Left lung (tissue), 10 donors: ENCODE measurements around the gene ABCD1. TPM values are rescaled to one million over a fixed set of nuclear protein-coding genes. Genes with fewer than 3 reads are reported as not detected.
"Not testable (repeated sequence)": the region's sequence is repeated elsewhere in the genome, so short reads cannot be mapped to it uniquely, and the experiment has no call there.

Source experiments
- ATAC-seq: fragments of 200-7000 bp; cut with Tn5 transposase; one replicate; pipeline ENCODE4 v1.9.1; 2020; ENCODE audit warnings: moderate library complexity
- DNase-seq, 4 donors: peaks; one replicate each; pipeline ENCODE4 v3.0.0-alpha.2; 2013 to 2020
- H3K27ac ChIP-seq, 2 donors: fragments of 200-600 bp; sonication (generic) in 1 of 2; one replicate each; pipeline versions ENCODE4 v1.5.0 to v1.8.0; 2020 to 2021
- H3K27me3 ChIP-seq, 2 donors: fragments of 200-600 bp; sonication (generic) in 1 of 2; one replicate each; pipeline versions ENCODE4 v1.5.0 to v1.8.0; 2020 to 2021
- H3K36me3 ChIP-seq, 2 donors: fragments of 200-600 bp; sonication (generic) in 1 of 2; one replicate each; pipeline versions ENCODE4 v1.5.0 to v1.8.0; 2020 to 2021
- H3K4me1 ChIP-seq, 2 donors: fragments of 200-600 bp; one replicate each; pipeline ENCODE4 v1.8.0; 2021
- H3K4me3 ChIP-seq, 2 donors: fragments of 200-600 bp; sonication (generic) in 1 of 2; one replicate each; pipeline versions ENCODE4 v1.5.0 to v1.8.0; 2020 to 2021; ENCODE audit warnings: mild to moderate bottlenecking in 1 of 2
- H3K9me3 ChIP-seq, 2 donors: fragments of 200-600 bp; sonication (generic) in 1 of 2; one replicate each; pipeline versions ENCODE4 v1.5.0 to v1.8.0; 2020 to 2021
- intact Hi-C, 2 donors: fragments of 100-400 bp; cut with DNase I; formaldehyde crosslinking; loops; one replicate each; pipeline versions ENCODE4 v1.11.2 to v1.14.2; 2022
- polyA plus RNA-seq, 6 donors: library from polyadenylated mRNA; unstranded; fragments of 120-200 nt; gene quantifications; one replicate each; pipeline ENCODE4 v1.2.1, GENCODE V29; 2013; ENCODE audit not compliant: insufficient read length in 6 of 6
- total RNA-seq, 2 donors: library from RNA; stranded (reverse); fragmentation: NEBNext Ultra II Directional; extraction: Animal tissue kit (Norgen Biotek cat#: 25700); gene quantifications; one replicate each; pipeline ENCODE4 v1.2.1, GENCODE V29; 2021
- TF ChIP-seq, protein P1 (sequence below), 2 donors: fragments of 200-600 bp; sonication (generic) in 1 of 2; IDR thresholded peaks; one replicate each; pipeline versions ENCODE4 v1.5.0 to v1.8.0; 2021; ENCODE audit warnings: antibody characterized with exemption in 2 of 2
- donor health status: DM: no; HTN: yes; CAD: no.
- donor health status: DM: no; HTN: no; CAD: no.

ABCD1 gene
- total and polyA plus RNA-seq, 8 donors = 6.5 to 18.5 (median 10.0) TPM

DNA sequence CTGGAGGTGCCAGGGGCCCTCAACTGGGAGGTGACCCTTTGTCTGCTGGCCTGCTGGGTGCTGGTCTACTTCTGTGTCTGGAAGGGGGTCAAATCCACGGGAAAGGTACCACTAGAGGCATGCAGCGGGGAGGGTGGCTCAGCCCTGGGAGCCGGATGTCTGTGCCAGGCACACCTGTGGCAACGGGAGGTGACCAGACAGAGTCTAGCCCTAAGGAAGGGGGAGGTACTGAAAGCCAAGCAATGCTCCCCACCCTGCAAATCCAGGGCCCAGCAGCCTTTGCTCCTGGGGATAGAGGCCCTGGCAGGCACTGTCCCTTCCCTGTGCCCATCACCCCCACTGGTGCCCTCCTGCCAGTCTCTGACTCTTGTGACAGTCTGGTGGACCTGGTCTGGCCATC is 32.7 kb upstream of the ABCD1 start:
- H3K36me3 ChIP-seq = peaks cover 0 to 11% of the 10 kb centered on the region in 2 donors
- intact Hi-C loops = no loop called here
- no peaks in the 10 kb centered on the region for H3K4me1 ChIP-seq
- peaks cover 0 to 27% of the 10 kb centered on the region in 2 donors for H3K27me3 ChIP-seq
- TF ChIP-seq, protein P1, sequence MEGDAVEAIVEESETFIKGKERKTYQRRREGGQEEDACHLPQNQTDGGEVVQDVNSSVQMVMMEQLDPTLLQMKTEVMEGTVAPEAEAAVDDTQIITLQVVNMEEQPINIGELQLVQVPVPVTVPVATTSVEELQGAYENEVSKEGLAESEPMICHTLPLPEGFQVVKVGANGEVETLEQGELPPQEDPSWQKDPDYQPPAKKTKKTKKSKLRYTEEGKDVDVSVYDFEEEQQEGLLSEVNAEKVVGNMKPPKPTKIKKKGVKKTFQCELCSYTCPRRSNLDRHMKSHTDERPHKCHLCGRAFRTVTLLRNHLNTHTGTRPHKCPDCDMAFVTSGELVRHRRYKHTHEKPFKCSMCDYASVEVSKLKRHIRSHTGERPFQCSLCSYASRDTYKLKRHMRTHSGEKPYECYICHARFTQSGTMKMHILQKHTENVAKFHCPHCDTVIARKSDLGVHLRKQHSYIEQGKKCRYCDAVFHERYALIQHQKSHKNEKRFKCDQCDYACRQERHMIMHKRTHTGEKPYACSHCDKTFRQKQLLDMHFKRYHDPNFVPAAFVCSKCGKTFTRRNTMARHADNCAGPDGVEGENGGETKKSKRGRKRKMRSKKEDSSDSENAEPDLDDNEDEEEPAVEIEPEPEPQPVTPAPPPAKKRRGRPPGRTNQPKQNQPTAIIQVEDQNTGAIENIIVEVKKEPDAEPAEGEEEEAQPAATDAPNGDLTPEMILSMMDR (IDR thresholded peaks at IDR 0.05) = no peak
- no peak for DNase-seq
- ATAC-seq = no peak
- no peak overlapping the region for H3K27ac ChIP-seq
- no peaks in the 10 kb centered on the region for H3K9me3 ChIP-seq
- H3K4me3 ChIP-seq = no peak overlapping the region

DNA sequence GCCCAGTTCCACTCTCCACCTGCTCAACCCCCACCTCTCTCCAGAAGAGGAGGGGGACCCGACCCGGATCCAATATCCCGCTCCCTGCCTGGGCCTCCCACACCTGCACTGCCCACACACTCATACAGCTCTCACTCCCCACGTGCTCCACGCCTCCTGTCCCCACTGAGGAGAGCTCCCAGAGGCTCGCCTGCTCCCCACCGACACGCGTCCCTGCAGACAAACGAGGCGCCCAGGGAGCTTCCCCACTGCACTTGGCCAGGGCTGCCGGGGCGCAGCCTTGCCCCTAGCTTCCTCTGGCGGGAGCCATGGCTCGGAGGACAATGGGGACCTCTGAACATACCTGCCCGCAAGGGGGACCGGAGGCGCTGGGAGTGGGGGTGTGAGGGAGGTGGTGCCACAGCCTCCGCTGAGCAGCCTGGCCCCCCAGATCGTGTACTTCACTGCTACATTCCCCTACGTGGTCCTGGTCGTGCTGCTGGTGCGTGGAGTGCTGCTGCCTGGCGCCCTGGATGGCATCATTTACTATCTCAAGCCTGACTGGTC is 32.0 kb upstream of the ABCD1 start:
- DNase-seq (no peak), ATAC-seq (no peak)

DNA sequence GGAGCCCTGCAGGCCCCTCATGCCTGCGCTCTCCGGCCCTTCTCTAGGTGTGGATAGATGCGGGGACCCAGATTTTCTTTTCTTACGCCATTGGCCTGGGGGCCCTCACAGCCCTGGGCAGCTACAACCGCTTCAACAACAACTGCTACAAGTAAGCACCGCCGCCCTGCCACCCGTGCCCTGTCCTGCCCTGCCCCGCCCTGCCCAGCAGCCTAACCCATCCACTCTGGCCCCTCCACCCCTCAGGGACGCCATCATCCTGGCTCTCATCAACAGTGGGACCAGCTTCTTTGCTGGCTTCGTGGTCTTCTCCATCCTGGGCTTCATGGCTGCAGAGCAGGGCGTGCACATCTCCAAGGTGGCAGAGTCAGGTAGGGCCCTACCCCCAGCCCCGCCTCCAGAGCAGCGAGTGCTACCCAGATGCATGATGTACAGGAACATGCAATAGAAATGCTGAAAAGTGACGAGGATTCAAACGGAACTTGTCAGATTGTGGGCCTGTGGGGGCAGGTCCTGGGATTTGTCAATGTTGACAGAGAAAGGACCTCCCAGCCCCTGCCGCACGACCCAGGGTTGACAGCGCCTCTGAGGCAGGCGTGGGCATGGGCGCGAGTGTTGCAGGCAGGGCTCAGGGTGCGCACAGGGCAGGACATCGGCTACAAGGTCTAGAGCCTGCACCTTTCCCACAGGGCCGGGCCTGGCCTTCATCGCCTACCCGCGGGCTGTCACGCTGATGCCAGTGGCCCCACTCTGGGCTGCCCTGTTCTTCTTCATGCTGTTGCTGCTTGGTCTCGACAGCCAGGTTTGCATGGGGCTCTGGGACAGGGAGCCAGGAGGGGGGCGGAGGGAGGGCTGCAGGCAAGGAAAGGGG is 31.2 kb upstream of the ABCD1 start:
- ATAC-seq = no peak
- Histone ChIP-seq H3K27ac (no peak overlapping the region), H3K27me3 (peaks cover 0 to 20% of the 10 kb centered on the region in 2 donors)

More for the DNA sequence above, 32.0 kb upstream of the ABCD1 start:
- peaks cover 0 to 20% of the 10 kb centered on the region in 2 donors for H3K27me3 ChIP-seq
- peaks cover 0 to 16% of the 10 kb centered on the region in 2 donors for H3K36me3 ChIP-seq
- H3K4me1 ChIP-seq = no peaks in the 10 kb centered on the region
- no peak overlapping the region for H3K27ac ChIP-seq
- TF ChIP-seq, protein P1 (IDR thresholded peaks at IDR 0.05) = no peak
- intact Hi-C loops = no loop called here
- no peaks in the 10 kb centered on the region for H3K9me3 ChIP-seq
- no peak overlapping the region for H3K4me3 ChIP-seq

DNA sequence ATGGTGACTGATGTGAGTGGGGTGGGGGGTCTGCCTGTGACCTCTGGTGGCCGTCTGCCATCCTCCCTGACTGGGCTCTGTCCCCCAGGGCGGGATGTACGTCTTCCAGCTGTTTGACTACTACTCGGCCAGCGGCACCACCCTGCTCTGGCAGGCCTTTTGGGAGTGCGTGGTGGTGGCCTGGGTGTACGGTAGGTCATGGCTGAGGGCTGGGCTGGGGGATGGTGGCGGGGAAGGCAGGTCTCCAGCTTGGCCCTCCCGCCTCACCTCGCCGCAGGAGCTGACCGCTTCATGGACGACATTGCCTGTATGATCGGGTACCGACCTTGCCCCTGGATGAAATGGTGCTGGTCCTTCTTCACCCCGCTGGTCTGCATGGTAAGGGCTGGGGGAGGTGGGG is 30.4 kb upstream of the ABCD1 start:
- intact Hi-C loops, ATAC-seq, H3K9me3 ChIP-seq, H3K27ac ChIP-seq, H3K4me1 ChIP-seq, H3K4me3 ChIP-seq: not testable (repeated sequence)
- DNase-seq = peak in 1 of 4 donors; percentile 47
- peaks cover 0 to 12% of the 10 kb centered on the region in 2 donors for H3K27me3 ChIP-seq
- H3K36me3 ChIP-seq = peaks cover 0 to 18% of the 10 kb centered on the region in 2 donors

More for the DNA sequence above, 31.2 kb upstream of the ABCD1 start:
- Histone ChIP-seq H3K36me3 (peaks cover 0 to 16% of the 10 kb centered on the region in 2 donors), H3K9me3 (no peaks in the 10 kb centered on the region), H3K4me1 (no peaks in the 10 kb centered on the region), H3K4me3 (no peak overlapping the region)
- DNase-seq = peak in 1 of 4 donors; percentile 42
- TF ChIP-seq, protein P1 (IDR thresholded peaks at IDR 0.05) = no peak
- intact Hi-C loops = no loop called here

DNA sequence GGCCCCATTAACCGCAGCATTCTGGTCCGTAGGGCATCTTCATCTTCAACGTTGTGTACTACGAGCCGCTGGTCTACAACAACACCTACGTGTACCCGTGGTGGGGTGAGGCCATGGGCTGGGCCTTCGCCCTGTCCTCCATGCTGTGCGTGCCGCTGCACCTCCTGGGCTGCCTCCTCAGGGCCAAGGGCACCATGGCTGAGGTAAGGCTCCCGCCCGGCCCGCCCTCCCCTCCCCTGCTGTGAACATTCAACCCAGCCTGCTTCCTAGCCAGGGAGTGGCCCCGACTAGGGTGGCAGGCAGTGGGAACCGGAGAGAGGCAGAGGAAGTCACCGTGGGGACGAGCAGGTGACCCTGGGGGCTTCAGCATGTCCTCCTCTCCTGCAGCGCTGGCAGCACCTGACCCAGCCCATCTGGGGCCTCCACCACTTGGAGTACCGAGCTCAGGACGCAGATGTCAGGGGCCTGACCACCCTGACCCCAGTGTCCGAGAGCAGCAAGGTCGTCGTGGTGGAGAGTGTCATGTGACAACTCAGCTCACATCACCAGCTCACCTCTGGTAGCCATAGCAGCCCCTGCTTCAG is 29.9 kb upstream of the ABCD1 start:
- H3K36me3 ChIP-seq = peaks cover 0 to 20% of the 10 kb centered on the region in 2 donors
- H3K9me3 ChIP-seq = no peaks in the 10 kb centered on the region
- no peak overlapping the region for H3K4me3 ChIP-seq
- intact Hi-C loops = no loop called here
- H3K27ac ChIP-seq = no peak overlapping the region
- TF ChIP-seq, protein P1 (IDR thresholded peaks at IDR 0.05) = no peak
- H3K4me1 ChIP-seq = no peaks in the 10 kb centered on the region
- peaks cover 0 to 7% of the 10 kb centered on the region in 2 donors for H3K27me3 ChIP-seq
- no peak for DNase-seq
- ATAC-seq = no peak
